Neuronal stem cell (in vitro differentiated cells): ENCODE data around the gene MAP1A.
A peak's percentile ranks its signal among the peaks of the same experiment; 100 is the strongest.
"Not testable (repeated sequence)": the region's sequence is repeated elsewhere in the genome, so short reads cannot be mapped to it uniquely, and the experiment has no call there.

Experiments used
- DNase-seq: peaks from one replicate; pipeline ENCODE4 v3.0.0-alpha.2; 2013; ENCODE audit warnings: low spot score
- H2AFZ ChIP-seq: one replicate; pipeline ENCODE4 v1.6.1; 2013; ENCODE audit warnings: mild to moderate bottlenecking, low read length, inconsistent platforms
- H2AK5ac ChIP-seq: 2 replicates; pipeline ENCODE4 v1.6.1; 2013; ENCODE audit warnings: low read depth, mild to moderate bottlenecking, inconsistent platforms, low read length, moderate library complexity, mixed read lengths
- H2BK120ac ChIP-seq: 2 replicates; pipeline ENCODE4 v1.6.1; 2013; ENCODE audit warnings: low read depth, mild to moderate bottlenecking, inconsistent platforms, low read length, moderate library complexity, mixed read lengths
- H2BK12ac ChIP-seq: one replicate; pipeline ENCODE4 v1.6.1; 2013; ENCODE audit warnings: low read length, inconsistent platforms
- H2BK15ac ChIP-seq: 2 replicates; pipeline ENCODE4 v1.6.1; 2013; ENCODE audit warnings: mild to moderate bottlenecking, low read length, inconsistent platforms, mixed read lengths
- H2BK5ac ChIP-seq: one replicate; pipeline ENCODE4 v1.6.1; 2013; ENCODE audit warnings: inconsistent platforms, mild to moderate bottlenecking, low read length, moderate library complexity
- H3K14ac ChIP-seq: one replicate; pipeline ENCODE4 v1.6.1; 2013; ENCODE audit warnings: low read length, inconsistent platforms
- H3K18ac ChIP-seq: 2 replicates; pipeline ENCODE4 v1.6.1; 2013; ENCODE audit warnings: low read length, inconsistent platforms
- H3K23ac ChIP-seq: 2 replicates; pipeline ENCODE4 v1.6.1; 2013; ENCODE audit warnings: low read depth, mild to moderate bottlenecking, mixed read lengths, low read length, inconsistent platforms; ENCODE audit not compliant: poor library complexity
- H3K27ac ChIP-seq: replicated peaks from 3 replicates; pipeline ENCODE4 v1.5.1; 2013; ENCODE audit warnings: low read length, inconsistent platforms
- H3K27me3 ChIP-seq, 3 experiments: 2 replicates each; pipeline ENCODE4 v1.6.1; 2013; ENCODE audit warnings: low read length in 3 of 3, mild to moderate bottlenecking in 2 of 3, inconsistent platforms in 1 of 3, low read depth in 1 of 3, mixed read lengths in 1 of 3, moderate library complexity in 1 of 3; ENCODE audit not compliant: control insufficient read depth in 3 of 3, insufficient read depth in 3 of 3
- H3K36me3 ChIP-seq, 2 donors: replicated peaks in 1 of 2; 2 replicates each; pipeline ENCODE4 v1.6.1; 2013; ENCODE audit warnings: low read length in 2 of 2; ENCODE audit not compliant: control insufficient read depth in 2 of 2, insufficient read depth in 2 of 2
- H3K4ac ChIP-seq: 2 replicates; pipeline ENCODE4 v1.6.1; 2013; ENCODE audit warnings: inconsistent platforms, mild to moderate bottlenecking, low read length, moderate library complexity
- H3K4me1 ChIP-seq, 2 donors: 1 replicate in 1 of 2; 2 replicates in 1 of 2; pipeline ENCODE4 v1.6.1; 2013; ENCODE audit warnings: low read length in 2 of 2, low read depth in 1 of 2; ENCODE audit not compliant: control insufficient read depth in 2 of 2, insufficient read depth in 1 of 2
- H3K4me2 ChIP-seq: one replicate; pipeline ENCODE4 v1.6.1; 2013; ENCODE audit warnings: mild to moderate bottlenecking, low read length, inconsistent platforms; ENCODE audit not compliant: insufficient read depth, poor library complexity, severe bottlenecking
- H3K4me3 ChIP-seq, 2 donors: 2 replicates each; pipeline ENCODE4 v1.5.1; 2013; ENCODE audit warnings: low read length in 2 of 2, mild to moderate bottlenecking in 2 of 2, inconsistent platforms in 1 of 2, moderate library complexity in 1 of 2
- H3K79me1 ChIP-seq: one replicate; pipeline ENCODE4 v1.6.1; 2013; ENCODE audit warnings: low read depth, mild to moderate bottlenecking, inconsistent platforms, low read length, moderate library complexity
- H3K9ac ChIP-seq: one replicate; pipeline ENCODE4 v1.6.1; 2013; ENCODE audit warnings: mild to moderate bottlenecking, low read depth, low read length, inconsistent platforms; ENCODE audit not compliant: poor library complexity
- H3K9me3 ChIP-seq, 2 donors: replicated peaks in 1 of 2; 2 replicates each; pipeline versions ENCODE3 to v1.6.1; 2013; ENCODE audit warnings: low read length in 2 of 2, mild to moderate bottlenecking in 2 of 2, inconsistent platforms in 1 of 2, low read depth in 1 of 2, mixed read lengths in 1 of 2, moderate library complexity in 1 of 2; ENCODE audit not compliant: control insufficient read depth in 2 of 2, insufficient read depth in 1 of 2
- H4K8ac ChIP-seq: one replicate; pipeline ENCODE4 v1.6.1; 2013; ENCODE audit warnings: low read depth, mild to moderate bottlenecking, inconsistent platforms, low read length, moderate library complexity
- H4K91ac ChIP-seq: one replicate; pipeline ENCODE4 v1.6.1; 2013; ENCODE audit warnings: low read length, low read depth, mild to moderate bottlenecking, inconsistent platforms; ENCODE audit not compliant: poor library complexity
- WGBS, 2 donors: extraction: QIAGEN DNeasy Blood & Tissue Kit; methylation state at CpG; one replicate each; pipeline ENCODE4 v1.1.7; 2013; ENCODE audit warnings: missing lambda C conversion rate in 2 of 2, mixed read lengths in 1 of 2; ENCODE audit not compliant: insufficient read length in 2 of 2, insufficient replicate concordance in 1 of 2; ENCODE audit errors: extremely low coverage in 2 of 2; 5-methylcytosine and 5-hydroxymethylcytosine counted together

Gene MAP1A

GRCh38 chr15:43531018-43531670 lies 13.7 kb downstream of the MAP1A start:
- Histone ChIP-seq H2BK15ac (no peak overlapping the region), H3K79me1 (no peaks in the 10 kb centered on the region)
- WGBS, 2 donors = no CpG with 5 or more reads among the region's 7 CpGs

GRCh38 chr15:43532826-43533225 lies 15.4 kb downstream of the MAP1A start:
- H4K91ac ChIP-seq, H2AK5ac ChIP-seq, H2BK15ac ChIP-seq, H3K14ac ChIP-seq, H3K18ac ChIP-seq, H2BK12ac ChIP-seq, H2AFZ ChIP-seq, H2BK5ac ChIP-seq, H3K23ac ChIP-seq, H3K27me3 ChIP-seq, H3K79me1 ChIP-seq, H3K4me2 ChIP-seq, H4K8ac ChIP-seq, H3K27ac ChIP-seq, H2BK120ac ChIP-seq, H3K4me3 ChIP-seq, DNase-seq, H3K9ac ChIP-seq, H3K4ac ChIP-seq, H3K9me3 ChIP-seq: not testable (repeated sequence)
- WGBS, 2 donors = no CpG with 5 or more reads among the region's 5 CpGs
- Histone ChIP-seq H3K36me3 (peaks cover 7 to 19% of the 10 kb centered on the region in 2 donors), H3K4me1 (peaks cover 0 to 13% of the 10 kb centered on the region in 2 donors)

More at GRCh38 chr15:43531018-43531670, 13.7 kb downstream of the MAP1A start:
- DNase-seq = no peak
- Histone ChIP-seq H3K18ac (no peak overlapping the region), H4K8ac (no peak overlapping the region), H3K23ac (no peak overlapping the region), H3K4ac (no peak overlapping the region), H3K4me3 (no peak overlapping the region), H2AFZ (peak overlapping the region; percentile 21), H4K91ac (no peak overlapping the region), H2BK12ac (no peak overlapping the region), H3K14ac (no peak overlapping the region), H2AK5ac (no peak overlapping the region), H3K9me3 (peaks cover 0 to 1% of the 10 kb centered on the region in 2 donors), H2BK5ac (no peak overlapping the region), H3K4me2 (no peak overlapping the region), H3K27me3 (no peaks in the 10 kb centered on the region), H2BK120ac (no peak overlapping the region), H3K36me3 (peaks cover 9 to 24% of the 10 kb centered on the region in 2 donors), H3K27ac (no peak overlapping the region), H3K9ac (no peak overlapping the region), H3K4me1 (peaks cover 0 to 13% of the 10 kb centered on the region in 2 donors)

GRCh38 chr15:43534897-43535296 lies 17.5 kb downstream of the MAP1A start:
- Histone ChIP-seq H3K36me3 (peaks cover 7 to 13% of the 10 kb centered on the region in 2 donors), H2BK5ac (peak overlapping the region; percentile 46), H3K27ac (no peak overlapping the region), H4K8ac (no peak overlapping the region), H3K4me1 (peaks cover 0 to 11% of the 10 kb centered on the region in 2 donors), H3K79me1 (no peaks in the 10 kb centered on the region), H4K91ac (no peak overlapping the region), H3K27me3 (no peaks in the 10 kb centered on the region), H3K23ac (no peak overlapping the region), H3K4me3 (no peak overlapping the region), H3K4me2 (no peak overlapping the region), H3K9ac (no peak overlapping the region), H3K14ac (no peak overlapping the region), H2BK12ac (no peak overlapping the region), H3K9me3 (no peaks in the 10 kb centered on the region), H3K18ac (no peak overlapping the region), H2BK15ac (no peak overlapping the region), H2BK120ac (no peak overlapping the region), H3K4ac (no peak overlapping the region), H2AFZ (no peak overlapping the region), H2AK5ac (no peak overlapping the region)
- WGBS, 2 donors = no CpG with 5 or more reads among the region's 3 CpGs
- DNase-seq = no peak

- Histone ChIP-seq H3K18ac (no peak overlapping the region), H3K4ac (no peak overlapping the region), H3K4me1 (no peaks in the 10 kb centered on the region), H3K9ac (no peak overlapping the region), H2AFZ (no peak overlapping the region), H3K4me2 (no peak overlapping the region), H3K14ac (no peak overlapping the region), H3K9me3 (no peaks in the 10 kb centered on the region), H2BK15ac (no peak overlapping the region), H3K4me3 (no peak overlapping the region), H4K8ac (no peak overlapping the region), H2BK120ac (no peak overlapping the region), H2BK12ac (no peak overlapping the region), H2BK5ac (no peak overlapping the region), H3K79me1 (peaks cover 1% of the 10 kb centered on the region), H3K23ac (no peak overlapping the region), H3K27ac (no peak overlapping the region), H3K36me3 (peaks cover 7 to 9% of the 10 kb centered on the region in 2 donors), H4K91ac (no peak overlapping the region), H3K27me3 (no peaks in the 10 kb centered on the region), H2AK5ac (no peak overlapping the region)
- WGBS, 2 donors = no CpG with 5 or more reads among the region's 2 CpGs
- DNase-seq = no peak
Measured at GRCh38 chr15:43538091-43538490, 20.7 kb downstream of the MAP1A start.
